ENCODE data around the gene DENND1A.

DENND1A gene

DNA sequence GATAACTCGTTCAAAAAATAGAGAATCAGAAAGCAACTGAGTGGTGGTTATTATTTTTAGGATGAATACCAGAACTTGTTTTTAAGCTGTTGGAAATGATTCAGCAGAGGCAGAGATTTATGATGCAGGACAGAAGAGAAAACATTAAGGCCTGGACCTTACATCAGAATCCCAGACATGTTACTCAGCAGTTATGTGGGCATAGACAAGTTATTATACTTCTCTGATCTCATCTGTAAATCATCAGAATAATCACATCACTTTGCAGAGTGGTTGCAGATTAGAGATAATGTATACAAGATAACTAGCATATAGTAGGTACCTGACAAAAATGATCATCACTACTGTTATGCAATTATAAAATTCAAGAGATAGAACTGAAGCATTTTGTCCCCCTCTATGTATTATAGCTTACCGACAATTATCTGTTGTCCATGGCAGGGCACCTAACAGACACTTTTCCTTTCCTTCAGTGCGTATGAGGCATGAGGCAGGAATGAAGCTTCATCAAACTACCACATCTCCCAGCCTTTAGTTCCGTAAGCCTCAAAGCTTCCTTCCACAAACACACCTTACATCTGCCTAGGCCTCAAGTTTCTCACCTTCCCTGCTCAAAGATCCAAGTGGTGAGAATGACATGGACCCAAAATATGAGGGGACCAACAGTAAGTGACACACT lies 165.9 kb downstream of the DENND1A start:
- 78 to 100% methylated on average over 3 of the region's 4 CpGs for WGBS, 2 experiments (ENCODE audit: insufficient coverage in 2 of 2)
- Histone ChIP-seq H3K27ac (ENCODE audit: low read depth, low read length, severe bottlenecking) (no peak overlapping the region), H3K9me3 (ENCODE audit: control insufficient read depth, low read length) (no peaks in the 10 kb centered on the region), H3K4me1 (ENCODE audit: control insufficient read depth, insufficient read depth, low read length, poor library complexity, severe bottlenecking) (peaks cover 13% of the 10 kb centered on the region), H3K4me3 (ENCODE audit: extremely low read depth, insufficient read depth, low read length, poor library complexity, severe bottlenecking) (no peak overlapping the region), H3K36me3 (ENCODE audit: control insufficient read depth, insufficient read depth, low read length) (no peaks in the 10 kb centered on the region)

DNA sequence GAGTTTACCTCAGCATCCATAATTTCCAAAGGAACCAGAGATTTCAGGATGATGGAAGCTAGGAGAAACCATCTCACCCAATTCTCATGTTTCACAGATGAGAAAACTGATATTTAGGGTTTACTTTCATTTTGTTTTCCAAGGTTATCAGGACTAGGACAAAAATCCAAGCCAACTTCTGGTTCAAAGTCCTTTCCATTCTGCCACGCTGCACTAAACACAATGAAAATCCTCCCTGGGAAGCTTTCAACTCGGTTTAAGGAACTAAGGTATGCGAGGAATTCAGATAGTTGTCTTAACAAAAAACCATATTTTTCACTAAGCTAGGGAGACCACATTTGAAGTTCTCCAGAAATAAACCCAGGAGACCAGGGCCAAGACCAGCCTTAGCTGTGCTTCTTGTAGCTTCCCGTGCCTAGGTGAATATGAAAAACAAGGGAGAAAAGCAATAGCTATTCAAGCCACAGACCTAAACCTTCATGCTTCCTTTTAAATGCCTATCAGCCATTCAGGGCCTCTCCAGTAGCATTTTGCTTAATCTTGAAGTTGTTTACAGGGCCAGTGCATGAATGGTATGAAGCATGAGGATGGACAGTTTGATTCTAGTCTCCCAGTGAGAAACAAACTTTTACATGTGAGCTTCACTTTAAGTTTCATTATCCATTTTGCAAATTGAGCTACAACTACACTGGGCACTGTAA lies 167.9 kb downstream of the DENND1A start:
- no peaks in the 10 kb centered on the region for H3K36me3 ChIP-seq (ENCODE audit: control insufficient read depth, insufficient read depth, low read length)
- H3K4me1 ChIP-seq (ENCODE audit: control insufficient read depth, insufficient read depth, low read length, poor library complexity, severe bottlenecking): peaks cover 14% of the 10 kb centered on the region
- WGBS, 2 experiments (ENCODE audit: insufficient coverage in 2 of 2): 47 to 67% methylated on average over 1 to 3 of the region's 4 CpGs
- H3K27ac ChIP-seq (ENCODE audit: low read depth, low read length, severe bottlenecking): peak overlapping the region; percentile 62
- H3K9me3 ChIP-seq (ENCODE audit: control insufficient read depth, low read length): no peaks in the 10 kb centered on the region
- H3K4me3 ChIP-seq (ENCODE audit: extremely low read depth, insufficient read depth, low read length, poor library complexity, severe bottlenecking): no peak overlapping the region

GRCh38 chr9:123757960-123758359 lies 172.0 kb downstream of the DENND1A start:
- Histone ChIP-seq H3K4me1 (ENCODE audit: control insufficient read depth, insufficient read depth, low read length, poor library complexity, severe bottlenecking) (peaks cover 18% of the 10 kb centered on the region), H3K36me3 (ENCODE audit: control insufficient read depth, insufficient read depth, low read length) (no peaks in the 10 kb centered on the region), H3K9me3 (ENCODE audit: control insufficient read depth, low read length) (no peaks in the 10 kb centered on the region), H3K4me3 (ENCODE audit: extremely low read depth, insufficient read depth, low read length, poor library complexity, severe bottlenecking) (no peak overlapping the region), H3K27ac (ENCODE audit: low read depth, low read length, severe bottlenecking) (peak overlapping the region; percentile 12)
- 96% methylated on average over 3 of the region's 3 CpGs; no CpG with 5 or more reads in 1 of the 2 experiments for WGBS, 2 experiments (ENCODE audit: insufficient coverage in 2 of 2)

DNA sequence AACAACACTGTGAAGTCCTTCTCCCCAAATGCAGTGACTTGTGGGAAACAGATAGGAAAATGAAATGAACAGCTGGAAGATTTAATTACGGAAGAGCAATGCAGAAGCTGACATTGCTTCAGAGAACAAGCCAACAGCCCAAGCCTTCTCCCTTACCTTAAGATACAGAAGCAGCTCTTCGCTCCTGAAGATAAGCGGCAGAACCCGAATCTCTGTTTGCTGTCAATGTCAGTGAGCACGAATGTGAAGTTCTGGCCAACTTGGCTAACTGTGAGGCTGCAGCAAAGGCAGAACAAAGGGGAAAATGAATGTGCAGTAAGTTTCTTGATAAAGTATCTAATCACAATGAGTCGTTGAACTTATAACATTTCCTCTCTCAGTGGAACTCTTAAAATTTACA lies 172.4 kb downstream of the DENND1A start:
- Histone ChIP-seq H3K27ac (ENCODE audit: low read depth, low read length, severe bottlenecking) (peak overlapping the region; percentile 12), H3K36me3 (ENCODE audit: control insufficient read depth, insufficient read depth, low read length) (no peaks in the 10 kb centered on the region), H3K9me3 (ENCODE audit: control insufficient read depth, low read length) (no peaks in the 10 kb centered on the region), H3K4me3 (ENCODE audit: extremely low read depth, insufficient read depth, low read length, poor library complexity, severe bottlenecking) (no peak overlapping the region), H3K4me1 (ENCODE audit: control insufficient read depth, insufficient read depth, low read length, poor library complexity, severe bottlenecking) (peaks cover 18% of the 10 kb centered on the region)
- 60 to 82% methylated on average over 4 to 6 of the region's 6 CpGs for WGBS, 2 experiments (ENCODE audit: insufficient coverage in 2 of 2)

- Histone ChIP-seq H3K4me3 (ENCODE audit: extremely low read depth, insufficient read depth, low read length, poor library complexity, severe bottlenecking) (no peak overlapping the region), H3K4me1 (ENCODE audit: control insufficient read depth, insufficient read depth, low read length, poor library complexity, severe bottlenecking) (peaks cover 10% of the 10 kb centered on the region), H3K9me3 (ENCODE audit: control insufficient read depth, low read length) (no peaks in the 10 kb centered on the region), H3K36me3 (ENCODE audit: control insufficient read depth, insufficient read depth, low read length) (no peaks in the 10 kb centered on the region), H3K27ac (ENCODE audit: low read depth, low read length, severe bottlenecking) (peak overlapping the region; percentile 16)
- 33 to 57% methylated on average over 1 of the region's 4 CpGs for WGBS, 2 experiments (ENCODE audit: insufficient coverage in 2 of 2)
These were observed 173.3 kb downstream of the DENND1A start for GRCh38 chr9:123756484-123757106.

- H3K9me3 ChIP-seq (ENCODE audit: control insufficient read depth, low read length): no peaks in the 10 kb centered on the region
- no peaks in the 10 kb centered on the region for H3K36me3 ChIP-seq (ENCODE audit: control insufficient read depth, insufficient read depth, low read length)
- peaks cover 6% of the 10 kb centered on the region for H3K4me1 ChIP-seq (ENCODE audit: control insufficient read depth, insufficient read depth, low read length, poor library complexity, severe bottlenecking)
- WGBS, 2 experiments (ENCODE audit: insufficient coverage in 2 of 2): 93 to 94% methylated on average over 2 of the region's 2 CpGs
- no peak overlapping the region for H3K4me3 ChIP-seq (ENCODE audit: extremely low read depth, insufficient read depth, low read length, poor library complexity, severe bottlenecking)
- no peak overlapping the region for H3K27ac ChIP-seq (ENCODE audit: low read depth, low read length, severe bottlenecking)
These were observed 176.2 kb downstream of the DENND1A start for GRCh38 chr9:123753669-123754258.

DNA sequence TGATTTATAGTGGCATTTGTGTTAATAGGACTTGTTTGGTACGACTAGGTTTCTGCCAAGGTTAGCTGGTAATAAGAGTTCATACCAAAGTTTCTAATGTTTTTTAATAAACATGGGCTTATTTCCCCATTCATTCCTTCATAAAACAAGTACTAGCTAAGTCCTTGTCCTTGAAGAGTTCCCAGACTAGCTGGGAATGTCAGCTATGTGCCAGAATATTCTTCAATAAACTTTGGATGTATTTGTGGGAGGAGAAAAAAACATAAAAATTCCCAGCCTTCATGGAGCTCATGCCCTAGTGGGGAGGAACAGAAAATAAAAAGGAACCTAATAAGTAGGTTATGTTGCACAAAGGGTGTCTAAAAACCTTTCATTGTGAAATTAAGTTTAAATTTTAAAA lies 176.9 kb downstream of the DENND1A start:
- H3K36me3 ChIP-seq (ENCODE audit: control insufficient read depth, insufficient read depth, low read length): no peaks in the 10 kb centered on the region
- no peak overlapping the region for H3K27ac ChIP-seq (ENCODE audit: low read depth, low read length, severe bottlenecking)
- no peaks in the 10 kb centered on the region for H3K9me3 ChIP-seq (ENCODE audit: control insufficient read depth, low read length)
- peaks cover 6% of the 10 kb centered on the region for H3K4me1 ChIP-seq (ENCODE audit: control insufficient read depth, insufficient read depth, low read length, poor library complexity, severe bottlenecking)
- no peak overlapping the region for H3K4me3 ChIP-seq (ENCODE audit: extremely low read depth, insufficient read depth, low read length, poor library complexity, severe bottlenecking)
- WGBS, 2 experiments (ENCODE audit: insufficient coverage in 2 of 2): 80% methylated on average over 1 of the region's 1 CpG; no CpG with 5 or more reads in 1 of the 2 experiments

GRCh38 chr9:123749580-123750202 lies 180.2 kb downstream of the DENND1A start:
- Histone ChIP-seq H3K4me1 (ENCODE audit: control insufficient read depth, insufficient read depth, low read length, poor library complexity, severe bottlenecking) (no peaks in the 10 kb centered on the region), H3K9me3 (ENCODE audit: control insufficient read depth, low read length) (no peaks in the 10 kb centered on the region), H3K4me3 (ENCODE audit: extremely low read depth, insufficient read depth, low read length, poor library complexity, severe bottlenecking) (no peak overlapping the region), H3K36me3 (ENCODE audit: control insufficient read depth, insufficient read depth, low read length) (no peaks in the 10 kb centered on the region), H3K27ac (ENCODE audit: low read depth, low read length, severe bottlenecking) (no peak overlapping the region)
- WGBS, 2 experiments (ENCODE audit: insufficient coverage in 2 of 2): 100% methylated on average over 1 to 2 of the region's 4 CpGs

GRCh38 chr9:123746765-123747164 lies 183.2 kb downstream of the DENND1A start:
- Histone ChIP-seq H3K27ac (ENCODE audit: low read depth, low read length, severe bottlenecking) (no peak overlapping the region), H3K4me1 (ENCODE audit: control insufficient read depth, insufficient read depth, low read length, poor library complexity, severe bottlenecking) (no peaks in the 10 kb centered on the region), H3K4me3 (ENCODE audit: extremely low read depth, insufficient read depth, low read length, poor library complexity, severe bottlenecking) (no peak overlapping the region), H3K36me3 (ENCODE audit: control insufficient read depth, insufficient read depth, low read length) (no peaks in the 10 kb centered on the region), H3K9me3 (ENCODE audit: control insufficient read depth, low read length) (no peaks in the 10 kb centered on the region)
- WGBS, 2 experiments (ENCODE audit: insufficient coverage in 2 of 2): no CpG with 5 or more reads among the region's 1 CpG

DNA sequence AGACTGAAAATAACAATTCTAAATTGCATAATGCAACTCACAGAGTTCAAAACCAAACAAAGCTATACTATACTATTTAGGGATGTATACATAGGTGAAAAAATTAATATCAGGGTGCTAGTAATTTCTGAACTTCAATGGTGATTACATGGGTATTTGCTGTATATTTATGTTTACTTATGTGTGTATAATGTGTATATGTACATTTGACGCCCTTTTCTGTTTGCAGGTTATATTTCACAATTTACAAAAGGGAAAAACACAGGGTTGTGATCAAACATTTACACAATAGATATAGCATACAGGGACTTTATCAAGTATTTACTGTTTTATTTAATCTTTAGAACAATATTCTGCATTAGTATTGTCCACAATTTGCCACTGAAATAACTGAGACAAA lies 184.0 kb downstream of the DENND1A start:
- Histone ChIP-seq H3K27ac (ENCODE audit: low read depth, low read length, severe bottlenecking) (no peak overlapping the region), H3K4me3 (ENCODE audit: extremely low read depth, insufficient read depth, low read length, poor library complexity, severe bottlenecking) (no peak overlapping the region), H3K4me1 (ENCODE audit: control insufficient read depth, insufficient read depth, low read length, poor library complexity, severe bottlenecking) (no peaks in the 10 kb centered on the region), H3K36me3 (ENCODE audit: control insufficient read depth, insufficient read depth, low read length) (no peaks in the 10 kb centered on the region), H3K9me3 (ENCODE audit: control insufficient read depth, low read length) (no peaks in the 10 kb centered on the region)
- no CpG with 5 or more reads among the region's 1 CpG for WGBS, 2 experiments (ENCODE audit: insufficient coverage in 2 of 2)
